Activated naive CD4-positive, alpha-beta T cell (primary cell): ENCODE measurements around the gene GNMT.
"Not testable (repeated sequence)": the region's sequence is repeated elsewhere in the genome, so short reads cannot be mapped to it uniquely, and the experiment has no call there.

Source experiments
- DNase-seq, 4 experiments: peaks; one replicate each; lab custom pipeline; 2025; lab: John Stamatoyannopoulos, UW

The GNMT gene

GRCh38 chr6:42941356-42941755, 19.2 kb upstream of the GNMT start:
- DNase-seq, result not testable (repeated sequence)

- DNase-seq, result no peak
Observed at GRCh38 chr6:42942444-42942843, 18.1 kb upstream of the GNMT start.

GRCh38 chr6:42947950-42948349, 12.6 kb upstream of the GNMT start:
- DNase-seq, result no peak

- DNase-seq, result no peak
Observed at GRCh38 chr6:42952389-42952788, 8.2 kb upstream of the GNMT start.

GRCh38 chr6:42954405-42954804, 6.1 kb upstream of the GNMT start:
- DNase-seq, result not testable (repeated sequence)

- DNase-seq, result no peak
Observed at GRCh38 chr6:42958125-42958524, 2.4 kb upstream of the GNMT start.

GRCh38 chr6:42959917-42960242, 674 bp upstream of the GNMT start:
- DNase-seq, result no peak

GRCh38 chr6:42961020-42961470, 491 bp downstream of the GNMT start:
- no peak for DNase-seq

GRCh38 chr6:42962096-42962495, 1.5 kb downstream of the GNMT start:
- no peak for DNase-seq

GRCh38 chr6:42962502-42963178, 2.1 kb downstream of the GNMT start:
- no peak for DNase-seq

- no peak for DNase-seq
Observed at GRCh38 chr6:42963179-42963854, 2.8 kb downstream of the GNMT start.

GRCh38 chr6:42963855-42964605, 3.5 kb downstream of the GNMT start:
- peak in 1 of 4 experiments; percentile 7 for DNase-seq

GRCh38 chr6:42966571-42966970, 6.0 kb downstream of the GNMT start:
- DNase-seq, result no peak

GRCh38 chr6:42967228-42967627, 6.7 kb downstream of the GNMT start:
- no peak for DNase-seq

- no peak for DNase-seq
Observed at GRCh38 chr6:42968126-42968701, 7.7 kb downstream of the GNMT start.

- DNase-seq, result no peak
Observed at GRCh38 chr6:42968783-42969182, 8.2 kb downstream of the GNMT start.

GRCh38 chr6:42969431-42969830, 8.9 kb downstream of the GNMT start:
- DNase-seq, result no peak

GRCh38 chr6:42969934-42970333, 9.4 kb downstream of the GNMT start:
- no peak for DNase-seq

- DNase-seq, result no peak
Observed at GRCh38 chr6:42970871-42971612, 10.5 kb downstream of the GNMT start.

- DNase-seq, result no peak
Observed at GRCh38 chr6:42971746-42972327, 11.3 kb downstream of the GNMT start.

- DNase-seq, result no peak
Observed at GRCh38 chr6:42973926-42974325, 13.4 kb downstream of the GNMT start.
